ENCODE measurements around the gene CBX5. TPM values are rescaled to one million over a fixed set of nuclear protein-coding genes. Genes with fewer than 3 reads are reported as not detected.
A peak's percentile ranks its signal among the peaks of the same experiment; 100 is the strongest.
"Not testable (repeated sequence)": the region's sequence is repeated elsewhere in the genome, so short reads cannot be mapped to it uniquely, and the experiment has no call there.

CBX5 gene
- total RNA-seq, 1 experiment from 2014 or later, result 85.5 TPM

GRCh38 chr12:54286042-54287030, 6.4 kb upstream of the CBX5 start:
- peaks cover 38% of the 10 kb centered on the region for H3K4me1 ChIP-seq
- DNase-seq, result peak; percentile 36 to 67
- no peaks in the 10 kb centered on the region for H3K9me3 ChIP-seq
- Mint-ChIP-seq H3K9me3 (ENCODE audit: unreplicated experiment) (no peaks in the 10 kb centered on the region), H3K36me3 (ENCODE audit: insufficient read depth, unreplicated experiment) (peaks cover 9% of the 10 kb centered on the region), H3K27ac (ENCODE audit: unreplicated experiment) (peak overlapping the region; percentile 80), H3K4me1 (ENCODE audit: low read depth, unreplicated experiment) (peaks cover 19% of the 10 kb centered on the region), H3K4me3 (ENCODE audit: unreplicated experiment) (no peak overlapping the region), H3K27me3 (ENCODE audit: insufficient read depth, unreplicated experiment) (no peaks in the 10 kb centered on the region)
- CTCF ChIA-PET, result interaction anchor here (0.6 to 3.0 kb wide), 4 partner anchors 35 to 116 kb away, joined by 3 to 21 read pairs (median 4); partner anchors contain the start of gene COPZ1
- TF ChIP-seq CTCF (IDR thresholded peaks at IDR 0.05; ENCODE audit: insufficient read depth in 1 of 2, low read depth in 1 of 2, low read length in 1 of 2, severe bottlenecking in 1 of 2, unreplicated experiment in 1 of 2), result no peak
- POLR2A ChIA-PET, result interaction anchor here (0.6 to 1.7 kb wide), 7 partner anchors 14 to 55 kb away, joined by 3 to 15 read pairs (median 5); partner anchors contain the start of genes COPZ1 and NFE2
- H3K36me3 ChIP-seq (ENCODE audit: control insufficient read depth, insufficient read depth, low read length), result peaks cover 9% of the 10 kb centered on the region
- H3K4me3 ChIP-seq (ENCODE audit: low read depth, low read length), result no peak overlapping the region
- intact Hi-C loops (cut with micrococcal nuclease; ENCODE audit: unreplicated experiment), result no loop called here
- H3K27me3 ChIP-seq (replicated peaks; ENCODE audit: control insufficient read depth, insufficient read depth, low read length), result no peaks in the 10 kb centered on the region
- no TSS peak for BruUV-seq (replicated peaks)

- Mint-ChIP-seq H3K36me3 (ENCODE audit: insufficient read depth, unreplicated experiment) (peaks cover 9% of the 10 kb centered on the region), H3K4me3 (ENCODE audit: unreplicated experiment) (no peak overlapping the region), H3K27me3 (ENCODE audit: insufficient read depth, unreplicated experiment) (no peaks in the 10 kb centered on the region), H3K27ac (ENCODE audit: unreplicated experiment) (peak overlapping the region; percentile 80), H3K4me1 (ENCODE audit: low read depth, unreplicated experiment) (peaks cover 19% of the 10 kb centered on the region), H3K9me3 (ENCODE audit: unreplicated experiment) (no peaks in the 10 kb centered on the region)
- DNase-seq, result no peak
- no peak for TF ChIP-seq CTCF (IDR thresholded peaks at IDR 0.05; ENCODE audit: insufficient read depth in 1 of 2, low read depth in 1 of 2, low read length in 1 of 2, severe bottlenecking in 1 of 2, unreplicated experiment in 1 of 2)
- POLR2A ChIA-PET, result interaction anchor here (0.6 kb wide), 1 partner anchor 39 kb away, joined by 5 read pairs; the partner anchor contains the start of gene COPZ1
- intact Hi-C loops (cut with micrococcal nuclease; ENCODE audit: unreplicated experiment), result no loop called here
- H3K9me3 ChIP-seq, result no peaks in the 10 kb centered on the region
- BruUV-seq (replicated peaks), result no TSS peak
- CTCF ChIA-PET, result interaction anchor here (3.0 kb wide), 1 partner anchor 40 kb away, joined by 21 read pairs; the partner anchor contains the start of gene COPZ1
- peaks cover 9% of the 10 kb centered on the region for H3K36me3 ChIP-seq (ENCODE audit: control insufficient read depth, insufficient read depth, low read length)
- H3K4me3 ChIP-seq (ENCODE audit: low read depth, low read length), result no peak overlapping the region
- peaks cover 38% of the 10 kb centered on the region for H3K4me1 ChIP-seq
- no peaks in the 10 kb centered on the region for H3K27me3 ChIP-seq (replicated peaks; ENCODE audit: control insufficient read depth, insufficient read depth, low read length)
Measured at GRCh38 chr12:54285150-54286041, 5.5 kb upstream of the CBX5 start.

GRCh38 chr12:54284070-54284780, 4.3 kb upstream of the CBX5 start:
- H3K27ac Mint-ChIP-seq (ENCODE audit: unreplicated experiment); H3K36me3 ChIP-seq (ENCODE audit: control insufficient read depth, insufficient read depth, low read length); H3K9me3 ChIP-seq; H3K27me3 ChIP-seq (replicated peaks; ENCODE audit: control insufficient read depth, insufficient read depth, low read length); BruUV-seq (replicated peaks); intact Hi-C loops (cut with micrococcal nuclease; ENCODE audit: unreplicated experiment); H3K27me3 Mint-ChIP-seq (ENCODE audit: insufficient read depth, unreplicated experiment); DNase-seq; H3K9me3 Mint-ChIP-seq (ENCODE audit: unreplicated experiment); H3K36me3 Mint-ChIP-seq (ENCODE audit: insufficient read depth, unreplicated experiment); H3K4me3 Mint-ChIP-seq (ENCODE audit: unreplicated experiment): not testable (repeated sequence)
- peaks cover 38% of the 10 kb centered on the region for H3K4me1 ChIP-seq
- CTCF ChIA-PET, result interaction anchor here (1.3 to 3.0 kb wide), 2 partner anchors 41 kb away, joined by 3 to 21 read pairs; partner anchors contain the start of gene COPZ1
- H3K4me1 Mint-ChIP-seq (ENCODE audit: low read depth, unreplicated experiment), result peaks cover 19% of the 10 kb centered on the region
- peak overlapping the region; percentile 4; the same call in 1 of the 2 replicates for H3K4me3 ChIP-seq (ENCODE audit: low read depth, low read length)
- POLR2A ChIA-PET, result interaction anchor here (0.7 kb wide), 1 partner anchor 41 kb away, joined by 3 read pairs; the partner anchor contains the start of gene COPZ1
